ENCODE results near the gene MED12L. TPM values are rescaled to one million over a fixed set of nuclear protein-coding genes. Genes with fewer than 3 reads are reported as not detected.

Gene MED12L
- total RNA-seq, 1 donor from 2014 or later, result 0.29 TPM

DNA sequence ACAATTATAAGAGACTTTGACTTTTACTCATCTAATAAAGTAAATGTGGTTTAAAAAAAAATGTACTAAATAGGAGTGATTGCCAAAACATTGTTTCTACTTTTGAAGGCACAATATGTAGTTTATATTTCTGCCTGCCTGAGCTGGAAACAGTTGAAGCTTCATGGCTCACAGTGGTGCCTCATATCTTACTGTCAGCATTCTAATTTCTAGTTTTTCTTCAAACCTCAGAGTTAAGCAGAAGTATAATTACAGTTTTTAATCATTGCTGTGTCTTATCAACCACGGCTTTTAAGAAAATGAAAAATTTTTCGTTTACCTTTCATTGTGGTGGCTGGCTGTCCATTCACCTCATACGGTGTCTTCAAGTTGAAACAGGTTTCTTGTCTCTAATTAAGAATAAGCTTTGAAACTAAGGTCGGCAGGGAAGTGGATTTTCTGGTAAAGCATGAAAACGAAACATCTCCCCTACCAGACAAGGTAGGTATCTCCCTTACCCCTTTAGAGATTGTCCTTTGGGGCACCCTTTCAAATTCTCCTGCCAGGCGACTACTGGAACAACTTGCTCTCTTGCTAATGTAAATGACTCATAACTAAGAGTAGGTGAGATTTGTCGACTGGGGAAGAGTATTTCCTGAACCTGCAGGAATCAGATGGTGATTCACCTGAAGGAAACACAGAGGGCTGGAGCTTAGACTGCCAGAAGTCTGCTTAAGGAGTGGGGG lies 231.0 kb downstream of the MED12L start, which contains the start of gene GPR87:
GPR87 (minus strand) TSS at position 554 of the 725 bp plus-strand sequence. CDS start 16,720 bp downstream, outside the sequence.
- DNase-seq (ENCODE audit: extremely low read depth, low read depth, low spot score), result no peak

DNA sequence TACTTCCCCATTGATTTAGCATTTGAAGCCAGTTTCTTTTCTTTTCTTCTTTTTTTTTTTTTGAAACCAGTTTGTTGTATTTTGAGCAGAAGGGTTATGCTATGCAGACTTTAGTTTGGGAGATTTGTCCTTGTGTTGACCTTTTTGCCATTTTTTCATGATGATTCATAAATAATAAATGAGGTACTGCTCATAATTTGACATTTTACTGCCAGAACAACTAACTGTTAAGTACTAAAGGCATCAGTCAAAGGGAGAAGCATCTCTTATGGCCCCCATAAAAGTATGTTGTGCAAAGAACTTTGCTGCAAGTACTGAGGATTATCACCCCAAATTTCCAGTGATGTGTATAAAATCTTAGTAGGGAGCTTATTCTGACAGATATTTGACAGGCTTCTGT lies 232.8 kb downstream of the MED12L start:
- no peak for DNase-seq (ENCODE audit: extremely low read depth, low read depth, low spot score)

DNA sequence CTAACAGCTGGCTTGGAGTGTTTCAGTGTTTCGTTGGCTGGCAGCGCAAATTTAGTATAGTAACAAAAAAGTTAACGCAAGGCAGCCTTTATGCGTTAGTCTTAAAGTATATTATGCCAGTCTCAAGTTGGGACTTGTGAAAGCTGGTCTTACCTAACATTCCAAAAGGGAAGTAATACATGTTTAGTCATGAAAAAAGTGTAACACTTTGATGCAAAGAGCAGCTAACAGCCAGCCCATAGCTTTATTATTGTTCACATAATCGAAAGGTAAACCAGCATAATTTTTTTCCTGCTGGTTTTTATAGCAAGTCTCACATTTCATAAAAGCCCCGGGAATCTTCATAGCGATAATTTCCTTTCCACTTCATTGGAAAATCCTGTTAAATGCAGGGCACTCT lies 233.5 kb downstream of the MED12L start:
- no peak for DNase-seq (ENCODE audit: extremely low read depth, low read depth, low spot score)

DNA sequence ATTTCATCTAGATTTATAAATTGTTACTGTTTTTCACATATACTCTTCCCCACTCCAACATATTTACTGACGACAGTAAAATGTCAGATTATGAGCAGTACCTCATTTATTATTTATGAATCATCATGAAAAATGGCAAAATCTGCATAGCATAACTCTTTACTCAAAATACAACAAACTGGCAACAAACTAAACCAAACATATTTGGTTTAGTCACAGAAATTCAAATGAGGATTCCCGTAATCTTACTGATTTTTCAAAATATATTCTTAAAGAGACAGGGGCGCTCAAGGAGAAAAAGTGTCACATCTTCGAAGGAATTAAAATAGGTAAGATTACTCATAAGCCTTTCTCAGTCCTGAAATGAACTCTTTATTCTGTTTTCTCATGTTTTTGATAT lies 234.2 kb downstream of the MED12L start:
- no peak for DNase-seq (ENCODE audit: extremely low read depth, low read depth, low spot score)

DNA sequence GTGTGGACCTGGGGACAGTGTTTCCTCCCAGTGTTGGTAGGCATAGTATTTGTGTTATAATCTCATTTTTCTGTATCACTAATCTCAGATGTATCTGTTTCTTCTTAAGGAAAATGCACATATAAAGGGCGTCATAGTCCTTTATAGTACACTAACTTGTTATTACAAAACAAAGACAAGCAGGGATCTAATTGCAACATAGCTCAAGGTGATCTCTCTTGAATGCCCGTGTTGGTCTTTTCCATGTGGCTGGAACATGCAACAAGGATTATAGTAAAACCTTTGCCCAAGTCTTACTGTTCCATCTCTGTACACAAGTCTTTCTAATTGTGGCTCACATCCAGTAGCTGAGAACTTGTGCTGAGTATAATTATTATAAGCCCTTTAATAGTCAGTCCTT lies 234.7 kb downstream of the MED12L start:
- no peak for DNase-seq (ENCODE audit: extremely low read depth, low read depth, low spot score)

DNA sequence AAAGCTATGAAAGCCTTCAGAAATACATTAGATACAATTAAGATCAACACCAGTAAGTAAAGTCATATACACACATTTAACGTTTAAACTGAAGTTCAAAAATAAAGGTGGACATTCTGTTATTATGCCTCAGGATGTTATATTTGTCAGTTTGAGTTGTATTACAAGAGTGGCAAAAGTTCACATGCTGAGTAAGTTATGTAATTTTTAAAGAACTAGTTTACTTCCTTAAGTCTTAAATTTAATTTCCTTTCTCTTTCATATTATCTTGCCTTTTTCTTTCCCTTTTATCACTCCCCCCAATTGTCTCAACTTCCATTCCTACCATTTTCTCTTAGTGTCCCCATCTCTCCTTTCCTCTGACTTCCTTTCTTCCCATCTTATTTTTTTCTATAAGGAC lies 236.1 kb downstream of the MED12L start:
- no peak for DNase-seq (ENCODE audit: extremely low read depth, low read depth, low spot score)

DNA sequence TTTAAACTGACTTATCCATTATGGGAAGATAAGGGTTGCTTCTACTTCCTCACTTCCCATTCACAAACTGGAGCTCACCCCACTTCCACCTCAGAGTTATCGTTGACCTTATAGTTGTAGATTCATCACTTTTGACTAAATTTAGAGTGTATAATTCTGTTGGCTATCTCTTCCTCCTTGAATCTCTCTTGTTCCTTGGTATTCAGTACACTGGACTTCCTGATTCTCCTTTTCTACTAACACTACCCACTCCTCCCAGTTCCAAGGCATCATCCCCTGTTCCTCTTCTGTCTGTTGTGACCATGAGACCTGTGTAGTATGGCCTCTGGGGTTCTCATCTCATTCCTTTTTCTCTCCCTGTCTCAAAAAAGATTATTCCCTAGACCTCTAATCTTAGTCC lies 237.0 kb downstream of the MED12L start:
- no peak for DNase-seq (ENCODE audit: extremely low read depth, low read depth, low spot score)

DNA sequence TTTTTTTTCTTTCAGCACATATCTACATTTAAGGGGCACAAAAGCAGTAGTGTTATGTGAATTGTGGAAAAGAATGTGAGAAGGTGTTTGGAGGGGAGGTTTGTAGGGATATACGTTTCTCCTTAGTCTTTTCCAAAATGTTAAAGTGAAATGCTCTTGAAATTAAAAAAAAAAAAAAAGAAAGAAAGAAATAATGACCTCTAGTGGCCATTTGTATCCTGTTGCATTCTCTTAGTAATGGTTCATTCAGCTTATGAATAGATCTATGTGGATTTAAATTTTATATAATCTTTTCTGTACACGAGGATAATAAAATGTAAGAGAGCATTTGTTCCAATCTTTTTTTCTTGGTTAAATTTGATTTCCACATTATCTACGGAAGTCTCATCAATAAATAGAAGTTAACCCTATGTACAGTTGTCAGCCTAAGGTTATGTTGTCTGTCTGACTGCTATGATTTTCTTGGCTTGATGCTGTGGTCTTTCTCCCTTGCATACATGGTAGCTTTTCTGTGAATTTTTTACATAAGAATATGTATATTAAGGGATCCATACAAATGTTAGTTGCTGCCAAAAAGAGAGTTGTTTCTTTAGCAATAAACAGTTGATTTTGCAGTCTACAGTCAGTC lies 242.2 kb downstream of the MED12L start:
- no peak for DNase-seq (ENCODE audit: extremely low read depth, low read depth, low spot score)

DNA sequence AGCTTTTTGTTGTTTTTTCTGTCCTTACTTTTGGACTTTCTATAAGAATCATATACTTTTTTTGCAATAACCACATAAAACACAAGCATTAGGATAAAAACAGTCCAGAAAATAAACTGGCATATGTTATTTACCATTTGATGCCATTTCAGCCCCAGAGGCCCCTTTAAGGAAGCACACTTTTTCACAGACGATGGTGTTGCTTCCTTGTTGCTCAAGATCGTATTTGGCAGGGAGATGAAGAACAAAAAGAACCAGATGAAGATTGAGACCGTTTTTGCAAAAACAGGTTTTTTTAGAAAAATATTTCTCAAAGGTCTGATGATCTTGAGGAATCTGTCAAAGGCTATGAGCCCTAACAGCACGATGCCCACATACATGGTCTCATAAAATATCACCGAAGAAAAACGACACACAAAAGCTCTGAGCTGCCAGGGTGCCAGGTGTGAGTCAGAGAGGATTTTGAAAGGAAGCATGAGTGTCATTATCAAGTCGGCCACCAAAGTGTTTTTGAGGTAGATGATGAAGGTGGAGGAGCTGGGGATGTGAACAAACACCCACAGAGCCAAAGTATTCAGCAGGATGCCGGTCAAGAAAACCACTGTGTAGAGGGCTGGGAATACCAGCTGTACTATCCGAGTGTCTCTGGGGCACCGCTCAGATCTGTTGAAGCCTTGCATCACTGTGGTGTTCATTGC lies 243.0 kb downstream of the MED12L start:
- no peak for DNase-seq (ENCODE audit: extremely low read depth, low read depth, low spot score)

DNA sequence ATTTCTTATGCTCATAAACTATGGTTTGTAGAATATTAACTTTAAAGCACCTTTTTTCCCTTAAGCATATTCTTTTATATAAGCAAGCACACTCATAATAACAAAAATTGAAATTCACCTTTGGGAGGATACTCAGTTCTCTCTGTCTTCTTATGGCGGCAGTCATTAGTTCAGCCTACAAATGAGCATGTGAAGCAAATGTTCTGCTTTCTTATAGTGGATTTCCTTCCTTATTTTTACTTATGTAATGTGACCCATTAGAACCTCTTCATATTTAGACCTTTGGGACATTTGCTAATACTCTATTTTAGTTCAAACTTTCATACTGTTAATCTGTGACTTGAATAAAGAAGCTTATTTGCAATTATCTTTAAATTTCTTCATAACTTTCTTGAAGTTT lies 243.9 kb downstream of the MED12L start, which contains the start of gene P2RY13:
P2RY13 (minus strand) TSS at position 187 of the 400 bp plus-strand sequence; CDS start at position 166, 21 bp downstream.
- no peak for DNase-seq (ENCODE audit: extremely low read depth, low read depth, low spot score)

DNA sequence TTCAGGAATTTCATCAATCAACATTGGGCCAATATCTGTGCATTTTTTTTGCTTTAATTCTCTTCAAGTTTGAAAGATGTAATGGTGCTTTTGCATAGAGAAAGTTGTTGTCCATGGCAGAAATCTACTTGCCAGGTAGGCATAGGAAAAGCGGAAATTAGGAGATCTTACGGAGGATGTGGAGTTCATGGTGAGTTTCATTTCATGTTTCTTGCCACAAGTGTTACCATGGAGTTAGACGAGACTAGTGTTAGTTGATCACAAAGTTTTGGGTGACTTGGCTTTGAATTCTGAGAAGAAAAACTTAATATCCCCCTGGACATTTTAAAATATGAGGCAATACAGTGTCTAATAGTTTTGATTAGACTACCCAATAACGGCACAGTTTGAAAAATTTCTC lies 244.9 kb downstream of the MED12L start:
- DNase-seq (ENCODE audit: extremely low read depth, low read depth, low spot score), result no peak

DNA sequence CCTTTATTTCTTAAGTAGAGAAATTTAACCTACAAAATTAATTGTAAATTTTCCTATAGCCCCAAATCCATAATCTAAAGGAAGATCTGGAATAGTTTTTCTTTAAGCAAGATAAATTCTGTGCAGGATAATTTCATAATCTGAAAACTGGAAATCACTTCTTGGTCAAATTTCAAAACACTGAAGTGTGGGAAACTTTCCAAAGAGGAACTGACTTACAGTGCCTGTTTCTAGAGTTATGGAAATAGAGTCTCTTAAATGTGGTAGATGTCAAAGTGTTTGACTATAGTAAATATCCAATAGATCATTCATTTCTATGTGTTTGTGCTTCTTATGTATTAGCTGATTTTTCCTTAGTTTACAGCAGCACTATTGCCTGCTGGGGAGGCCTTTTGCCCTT lies 245.4 kb downstream of the MED12L start:
- no peak for DNase-seq (ENCODE audit: extremely low read depth, low read depth, low spot score)

DNA sequence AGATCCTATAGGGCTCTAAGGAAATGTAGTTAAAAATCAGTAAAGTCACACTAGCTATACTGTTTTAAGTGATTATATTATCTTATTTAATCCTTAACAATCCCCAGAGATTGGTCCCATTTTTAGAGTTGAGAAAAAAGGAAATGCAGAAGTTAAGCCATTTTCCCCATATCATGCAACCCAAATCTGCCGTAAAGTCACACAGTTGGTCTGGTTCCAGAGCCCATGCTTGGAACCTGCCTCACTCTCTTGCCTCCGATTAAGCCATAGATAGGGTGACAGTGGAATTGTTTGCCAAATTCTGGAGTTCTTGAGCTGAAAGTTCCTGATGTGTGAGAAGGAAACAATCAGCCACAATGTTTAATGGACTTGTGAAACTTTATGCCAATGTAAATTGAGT lies 246.2 kb downstream of the MED12L start:
- no peak for DNase-seq (ENCODE audit: extremely low read depth, low read depth, low spot score)

DNA sequence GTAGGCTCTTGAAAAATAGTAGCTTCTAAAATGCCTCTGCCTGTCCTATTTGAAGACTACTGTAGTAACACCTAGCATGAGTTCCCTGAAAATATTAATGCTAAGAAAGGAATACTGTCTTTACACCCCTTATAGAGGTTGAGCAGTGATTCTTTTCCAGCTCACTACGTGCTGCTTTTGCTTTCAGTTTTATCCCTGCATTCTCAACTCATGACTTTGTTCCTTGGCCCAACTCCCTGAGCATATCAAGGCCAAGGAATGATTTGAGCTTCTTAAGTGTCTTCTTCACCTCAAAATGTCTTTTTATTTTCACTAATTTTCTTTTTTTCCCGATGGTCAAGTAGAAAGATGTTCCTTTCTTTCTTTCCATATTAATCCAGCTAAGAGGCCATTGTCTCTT lies 260.4 kb downstream of the MED12L start:
- no peak for DNase-seq (ENCODE audit: extremely low read depth, low read depth, low spot score)

DNA sequence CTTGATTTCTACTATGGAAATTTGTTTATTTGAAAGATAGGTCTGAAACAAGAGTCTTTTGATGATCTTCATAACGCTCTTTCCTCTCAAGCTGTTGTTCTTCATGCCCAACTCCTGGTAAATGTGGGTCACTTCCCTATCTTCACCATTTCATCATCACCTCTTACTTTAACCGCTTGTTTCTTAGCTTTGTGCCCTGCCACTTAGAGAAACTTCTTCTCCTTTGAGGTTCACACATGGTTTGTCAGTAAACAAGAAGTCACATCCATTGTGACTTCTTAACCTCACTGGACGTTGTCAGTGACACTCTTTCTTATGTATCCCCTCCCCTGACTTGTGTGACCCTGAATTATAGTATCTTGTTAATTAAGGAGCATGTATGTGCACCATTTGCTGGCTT lies 260.8 kb downstream of the MED12L start:
- no peak for DNase-seq (ENCODE audit: extremely low read depth, low read depth, low spot score)

DNA sequence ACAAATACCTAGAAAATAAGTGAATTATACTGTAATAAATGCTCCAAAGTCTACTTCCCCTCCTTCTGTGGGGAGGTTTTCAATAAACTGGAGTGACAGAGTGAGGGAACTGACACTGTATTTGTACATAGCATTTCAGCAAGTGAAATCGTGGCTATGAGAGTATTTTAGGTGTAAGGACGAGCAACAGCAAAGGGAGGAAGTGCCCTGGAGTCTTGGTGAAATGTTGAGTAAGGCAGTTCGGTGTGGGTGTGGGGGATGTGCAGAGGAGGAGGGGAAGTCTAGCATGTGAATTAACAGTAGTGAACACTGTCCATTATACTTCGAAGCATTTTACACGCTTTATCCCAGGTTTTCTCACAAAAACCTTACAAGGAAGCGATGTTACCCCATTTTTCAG lies 262.0 kb downstream of the MED12L start:
- no peak for DNase-seq (ENCODE audit: extremely low read depth, low read depth, low spot score)

DNA sequence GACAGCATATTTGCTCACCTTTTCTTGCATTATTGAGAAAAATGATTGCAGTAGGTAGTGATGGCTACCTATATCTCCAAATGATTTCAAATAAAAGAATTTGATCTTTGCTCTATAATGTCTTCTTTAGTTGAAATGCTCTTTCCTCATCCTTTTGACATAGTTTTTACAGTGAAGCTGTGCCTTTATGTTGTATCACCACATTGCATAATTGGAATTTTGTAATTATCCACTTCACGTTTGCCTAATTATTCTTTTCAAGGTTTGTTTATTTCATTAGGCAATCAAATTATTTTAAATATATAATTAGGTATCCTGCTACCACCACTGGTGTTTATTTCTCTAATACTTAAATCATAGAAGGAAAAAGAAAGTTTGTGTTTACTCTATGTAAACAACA lies 265.2 kb downstream of the MED12L start:
- DNase-seq (ENCODE audit: extremely low read depth, low read depth, low spot score), result no peak

DNA sequence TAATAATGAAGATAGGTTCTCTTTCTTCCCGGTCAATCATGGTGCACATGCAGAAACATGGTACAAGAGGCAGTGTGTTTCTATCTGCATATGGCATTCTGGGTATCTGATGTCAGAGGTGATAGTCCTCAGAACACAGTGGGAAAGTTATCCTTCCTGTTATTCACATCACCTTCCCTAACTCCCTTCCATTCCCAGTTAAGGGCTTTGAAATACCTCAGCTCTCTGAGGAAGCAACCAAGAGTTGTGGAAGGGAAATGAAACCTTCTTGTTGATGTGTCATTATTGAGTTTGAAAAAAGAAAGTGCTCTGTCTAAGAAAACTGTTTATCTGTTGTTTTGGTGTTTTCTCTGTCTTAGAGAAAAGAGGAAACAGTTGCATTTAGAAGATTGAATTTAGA lies 265.8 kb downstream of the MED12L start:
- DNase-seq (ENCODE audit: extremely low read depth, low read depth, low spot score), result no peak

DNA sequence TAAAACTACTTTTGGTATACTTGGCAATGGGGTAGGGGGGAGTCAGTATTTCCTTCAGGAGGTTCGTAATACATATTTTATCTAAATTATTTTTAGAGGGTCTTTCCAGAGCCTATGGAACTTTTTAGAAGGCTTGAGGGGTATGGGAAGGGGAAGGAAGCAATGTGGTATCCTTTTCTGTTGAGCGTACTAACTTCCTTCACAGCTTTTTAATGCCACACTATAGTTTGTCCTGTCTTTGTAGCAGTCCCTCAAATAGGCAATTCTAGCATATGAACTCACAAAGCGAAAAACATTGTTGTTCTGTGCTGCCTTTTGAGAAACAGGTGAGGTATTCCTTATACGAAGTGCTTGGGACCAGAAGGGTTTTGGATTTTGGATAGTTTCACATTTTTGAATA lies 266.2 kb downstream of the MED12L start:
- DNase-seq (ENCODE audit: extremely low read depth, low read depth, low spot score), result no peak

DNA sequence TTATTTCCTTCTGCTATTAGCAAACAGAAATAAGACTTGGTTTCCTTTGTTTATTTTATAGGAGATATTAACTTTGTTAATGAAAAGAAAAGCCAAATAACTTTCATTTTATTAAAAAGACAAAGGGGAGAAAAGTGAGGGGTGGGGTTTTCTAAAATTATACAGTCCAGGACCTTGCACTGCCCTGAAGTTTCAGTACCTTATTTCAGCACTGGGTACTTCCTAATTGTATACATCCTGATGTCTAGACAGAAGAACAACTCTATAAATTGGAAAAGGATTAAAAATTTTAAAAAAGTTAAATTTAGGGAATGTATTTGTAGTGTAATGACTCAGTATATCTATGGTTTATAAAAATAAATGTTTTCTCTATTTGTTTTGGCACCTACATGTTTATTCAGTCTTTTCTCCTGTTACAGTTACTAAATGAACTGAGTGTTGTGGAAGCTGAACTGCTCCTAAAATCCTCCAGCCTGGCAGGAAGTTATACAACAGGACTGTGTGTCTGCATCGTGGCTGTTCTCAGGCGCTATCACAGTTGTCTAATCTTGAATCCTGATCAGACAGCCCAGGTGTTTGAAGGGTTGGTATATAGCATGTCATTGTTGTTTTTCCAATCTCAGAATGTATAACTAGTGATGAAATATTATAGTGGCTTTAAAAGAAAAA lies 271.5 kb downstream of the MED12L start:
- DNase-seq (ENCODE audit: extremely low read depth, low read depth, low spot score), result no peak

DNA sequence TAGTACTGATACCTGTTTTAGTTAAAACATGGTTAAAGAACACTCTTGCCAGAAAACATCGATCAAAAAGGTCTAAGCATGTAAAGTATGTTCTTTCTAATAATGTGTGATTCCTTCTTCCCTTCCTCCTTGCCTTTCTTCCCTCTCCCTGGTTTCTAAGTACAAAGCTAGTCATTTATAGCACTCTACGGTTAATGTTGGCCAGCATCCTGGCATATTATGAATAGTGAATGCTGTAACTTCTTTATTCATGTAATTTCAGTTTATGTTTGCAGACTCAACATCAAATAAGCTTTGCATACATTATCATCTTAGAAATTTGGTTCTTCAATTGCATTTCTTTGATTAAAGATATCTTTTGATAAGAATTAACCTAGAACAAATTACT lies 272.0 kb downstream of the MED12L start:
- no peak for DNase-seq (ENCODE audit: extremely low read depth, low read depth, low spot score)

Measured in glomerular endothelial cell (primary cell).